Gastrocnemius medialis (tissue), 4 donors: Measurements from ENCODE around the gene UGGT2. TPM values are rescaled to one million over a fixed set of nuclear protein-coding genes. Genes with fewer than 3 reads are reported as not detected.

Experiments
- ATAC-seq, 2 donors: fragments of 150-250 bp; one replicate each; pipeline ENCODE4 v1.9.1; 2016
- DNase-seq, 2 donors: peaks; one replicate each; pipeline ENCODE4 v3.0.0-alpha.2; 2019
- H3K27ac ChIP-seq, 4 donors: fragments of 200-600 bp; sonication (generic); 1 replicate in 1 of 4; 2 replicates in 3 of 4; pipeline ENCODE4 v1.5.1; 2016 to 2018; ENCODE audit warnings: mild to moderate bottlenecking in 2 of 4, moderate library complexity in 1 of 4
- H3K27me3 ChIP-seq, 3 donors: fragments of 200-600 bp; sonication (generic) in 2 of 3; 1 replicate in 1 of 3; 2 replicates in 2 of 3; pipeline versions ENCODE4 v1.5.1 to v1.6.0; 2016 to 2019; ENCODE audit warnings: mild to moderate bottlenecking in 1 of 3, moderate library complexity in 1 of 3
- H3K36me3 ChIP-seq, 2 donors: fragments of 200-600 bp; sonication (generic) in 1 of 2; one replicate each; pipeline ENCODE4 v1.5.1; 2017 to 2018
- H3K4me1 ChIP-seq, 2 donors: fragments of 200-600 bp; sonication (generic) in 1 of 2; one replicate each; pipeline ENCODE4 v1.5.1; 2016 to 2017; ENCODE audit warnings: mild to moderate bottlenecking in 2 of 2
- H3K4me3 ChIP-seq, 4 donors: fragments of 200-600 bp; sonication (generic) in 3 of 4; 1 replicate in 1 of 4; 2 replicates in 3 of 4; pipeline ENCODE4 v1.5.1; 2016 to 2019; ENCODE audit warnings: mild to moderate bottlenecking in 2 of 4
- H3K9me3 ChIP-seq, 3 donors: fragments of 200-600 bp; sonication (generic) in 2 of 3; 1 replicate in 1 of 3; 2 replicates in 2 of 3; pipeline ENCODE4 v1.5.1; 2016 to 2019
- POLR2A ChIP-seq, 2 donors: fragments of 450-650 bp; IDR thresholded peaks; one replicate each; pipeline ENCODE4 v1.6.1; 2017; ENCODE audit warnings: antibody characterized with exemption in 2 of 2, mild to moderate bottlenecking in 2 of 2, moderate library complexity in 2 of 2
- in situ Hi-C, 4 donors: fragments of 200-750 bp; cut with MboI; loops; one replicate each; pipeline versions ENCODE4 v1.15.0 to v1.8.0; 2017; ENCODE audit warnings: low sequenced_read_pairs in 4 of 4
- intact Hi-C: fragments of 100-400 bp; cut with DNase I; formaldehyde crosslinking; loops from one replicate; pipeline ENCODE4 v1.15.1; 2023; ENCODE audit warnings: low total_unique reads
- total RNA-seq, 4 donors: library from RNA; depleted of rRNA; stranded (reverse); fragments of >200 nt; gene quantifications; one replicate each; pipeline versions ENCODE4 v1.1.0 to v1.2.3, GENCODE V29; 2016
- TF ChIP-seq, protein P1 (sequence below), 5 experiments: fragments of 450-650 bp in 3 of 5; fragments of 200-600 bp in 2 of 5; sonication (generic) in 2 of 5; IDR thresholded peaks in 4 of 5; conservative IDR thresholded peaks in 1 of 5; 1 replicate in 4 of 5; 2 replicates in 1 of 5; pipeline ENCODE4 v1.5.1; 2016 to 2019; ENCODE audit warnings: antibody characterized with exemption in 5 of 5, mild to moderate bottlenecking in 3 of 5, moderate library complexity in 3 of 5

The UGGT2 gene
- total RNA-seq, 4 donors from 2014 or later = 4.0 to 10.6 (median 6.8) TPM

DNA sequence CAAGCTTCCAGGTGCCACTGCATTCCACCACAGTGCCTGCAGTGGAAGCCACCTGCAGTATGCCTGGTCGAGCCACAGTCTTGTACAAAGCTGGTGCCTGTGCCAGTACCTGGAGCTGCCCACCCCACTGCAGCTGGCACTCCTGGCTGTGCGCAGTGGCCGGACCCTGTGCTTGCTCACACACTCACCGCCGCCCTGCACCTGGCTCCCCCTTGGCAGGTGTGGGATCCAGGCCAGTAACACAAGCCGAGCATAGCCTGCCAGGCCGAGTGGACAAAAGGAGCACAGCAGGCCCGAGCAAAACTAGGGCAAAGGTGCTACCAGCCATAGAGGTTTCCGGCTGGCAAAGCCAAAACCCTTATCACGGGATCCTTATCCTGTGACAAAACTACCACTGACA is 18.5 kb downstream of the UGGT2 start:
- no peak for TF ChIP-seq POLR2A (IDR thresholded peaks at IDR 0.05)
- TF ChIP-seq, protein P1, sequence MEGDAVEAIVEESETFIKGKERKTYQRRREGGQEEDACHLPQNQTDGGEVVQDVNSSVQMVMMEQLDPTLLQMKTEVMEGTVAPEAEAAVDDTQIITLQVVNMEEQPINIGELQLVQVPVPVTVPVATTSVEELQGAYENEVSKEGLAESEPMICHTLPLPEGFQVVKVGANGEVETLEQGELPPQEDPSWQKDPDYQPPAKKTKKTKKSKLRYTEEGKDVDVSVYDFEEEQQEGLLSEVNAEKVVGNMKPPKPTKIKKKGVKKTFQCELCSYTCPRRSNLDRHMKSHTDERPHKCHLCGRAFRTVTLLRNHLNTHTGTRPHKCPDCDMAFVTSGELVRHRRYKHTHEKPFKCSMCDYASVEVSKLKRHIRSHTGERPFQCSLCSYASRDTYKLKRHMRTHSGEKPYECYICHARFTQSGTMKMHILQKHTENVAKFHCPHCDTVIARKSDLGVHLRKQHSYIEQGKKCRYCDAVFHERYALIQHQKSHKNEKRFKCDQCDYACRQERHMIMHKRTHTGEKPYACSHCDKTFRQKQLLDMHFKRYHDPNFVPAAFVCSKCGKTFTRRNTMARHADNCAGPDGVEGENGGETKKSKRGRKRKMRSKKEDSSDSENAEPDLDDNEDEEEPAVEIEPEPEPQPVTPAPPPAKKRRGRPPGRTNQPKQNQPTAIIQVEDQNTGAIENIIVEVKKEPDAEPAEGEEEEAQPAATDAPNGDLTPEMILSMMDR (IDR thresholded peaks at IDR 0.05 in 4 of 5, conservative IDR thresholded peaks at IDR 0.05 in 1 of 5) = no peak
- ATAC-seq (no peak), DNase-seq (no peak)
- no peaks in the 10 kb centered on the region for H3K4me1 ChIP-seq
- no peak overlapping the region for H3K4me3 ChIP-seq
- in situ Hi-C loops = no loop called here
- H3K27ac ChIP-seq = no peak overlapping the region
- H3K36me3 ChIP-seq = no peaks in the 10 kb centered on the region
- no peaks in the 10 kb centered on the region for H3K9me3 ChIP-seq
- intact Hi-C loops = no loop called here
- H3K27me3 ChIP-seq = no peaks in the 10 kb centered on the region

DNA sequence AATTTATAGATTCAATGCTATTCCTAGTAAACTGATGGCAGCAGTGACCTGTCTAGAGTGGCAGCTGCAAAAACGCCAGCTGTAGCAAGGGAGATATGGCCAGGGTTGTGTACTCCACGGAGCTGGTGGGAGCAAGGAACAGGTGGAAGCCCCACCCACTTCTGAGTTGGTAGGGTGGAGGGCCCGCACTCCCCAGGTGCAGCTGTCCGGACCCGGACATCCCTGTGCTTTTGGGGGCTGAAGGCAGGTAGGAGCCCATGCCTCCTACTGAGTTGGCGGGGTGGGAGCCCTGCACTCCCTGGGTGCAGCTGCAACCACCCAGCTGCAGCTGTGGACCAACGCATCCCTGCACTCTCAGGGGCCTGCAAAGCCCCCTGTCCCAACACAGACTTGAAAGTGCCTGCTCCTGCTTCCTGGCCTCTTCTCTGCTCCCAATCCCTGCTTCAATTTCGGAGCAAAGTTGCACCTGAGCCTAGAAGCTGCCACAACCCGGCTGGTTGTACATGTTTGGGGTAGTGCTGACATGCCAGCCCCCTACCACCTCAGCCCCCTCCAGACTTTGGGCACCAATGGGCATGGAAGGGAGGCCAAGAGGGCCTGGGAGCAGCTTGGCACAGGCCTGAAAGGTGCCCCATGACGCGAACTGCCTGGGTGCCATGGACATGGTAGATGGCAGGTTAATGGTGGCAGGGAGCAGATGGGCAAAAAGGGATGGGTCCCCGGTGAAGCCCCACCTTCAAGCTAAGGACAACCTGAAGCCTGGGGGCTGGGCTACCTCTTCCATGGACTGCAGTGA is 19.8 kb downstream of the UGGT2 start:
- Histone ChIP-seq H3K9me3 (no peaks in the 10 kb centered on the region), H3K4me3 (no peak overlapping the region), H3K4me1 (no peaks in the 10 kb centered on the region), H3K27me3 (no peaks in the 10 kb centered on the region), H3K27ac (no peak overlapping the region), H3K36me3 (no peaks in the 10 kb centered on the region)
- no peak for TF ChIP-seq POLR2A (IDR thresholded peaks at IDR 0.05)
- TF ChIP-seq, protein P1 (IDR thresholded peaks at IDR 0.05 in 4 of 5, conservative IDR thresholded peaks at IDR 0.05 in 1 of 5) = no peak
- in situ Hi-C loops (no loop called here), intact Hi-C loops (no loop called here)
- no peak for DNase-seq
- ATAC-seq = no peak

DNA sequence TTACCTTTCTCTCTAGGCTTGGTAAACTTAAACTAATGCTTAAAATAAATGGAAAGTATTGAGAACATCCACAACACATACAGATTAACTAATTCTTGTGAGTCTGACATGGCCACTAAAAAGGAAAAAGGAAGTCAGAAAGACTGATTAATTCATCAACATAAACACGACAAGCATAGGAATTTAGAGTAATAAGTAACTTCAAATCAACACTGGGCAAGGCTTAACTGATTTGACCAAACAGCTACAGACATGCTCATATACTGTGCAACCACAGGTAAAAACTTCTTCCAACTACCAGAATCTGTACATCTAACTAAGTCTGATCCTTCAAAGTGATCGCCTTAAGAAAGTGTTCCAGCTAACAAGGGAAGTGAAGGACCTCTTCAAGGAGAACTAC is 20.5 kb downstream of the UGGT2 start:
- ATAC-seq (no peak), DNase-seq (no peak)
- Histone ChIP-seq H3K4me1 (no peaks in the 10 kb centered on the region), H3K36me3 (no peaks in the 10 kb centered on the region), H3K4me3 (no peak overlapping the region), H3K27me3 (no peaks in the 10 kb centered on the region), H3K27ac (no peak overlapping the region), H3K9me3 (no peaks in the 10 kb centered on the region)
- TF ChIP-seq POLR2A (IDR thresholded peaks at IDR 0.05) = no peak
- TF ChIP-seq, protein P1 (IDR thresholded peaks at IDR 0.05 in 4 of 5, conservative IDR thresholded peaks at IDR 0.05 in 1 of 5) = no peak
- intact Hi-C loops (no loop called here), in situ Hi-C loops (no loop called here)

DNA sequence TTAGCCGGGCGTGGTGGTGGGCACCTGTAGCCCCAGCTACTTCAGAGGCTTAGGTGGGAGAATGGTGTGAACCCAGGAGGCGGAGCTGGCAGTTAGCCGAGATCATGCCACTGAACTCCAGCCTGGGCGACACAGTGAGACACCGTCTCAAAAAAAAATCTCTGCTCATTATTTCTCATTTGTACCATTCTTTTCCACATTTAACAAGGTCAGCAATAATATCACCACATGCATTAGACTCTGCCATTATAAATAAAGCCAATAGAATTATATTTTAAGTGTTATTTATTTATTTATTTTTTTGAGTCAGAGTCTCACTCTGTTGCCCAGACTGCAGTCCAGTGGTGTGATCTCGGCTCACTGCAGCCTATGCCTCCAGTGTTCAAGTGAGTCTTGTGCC is 24.2 kb downstream of the UGGT2 start:
- H3K4me3 ChIP-seq = no peak overlapping the region
- H3K4me1 ChIP-seq = no peaks in the 10 kb centered on the region
- intact Hi-C loops = no loop called here
- in situ Hi-C loops = no loop called here
- no peaks in the 10 kb centered on the region for H3K27me3 ChIP-seq
- H3K36me3 ChIP-seq = no peaks in the 10 kb centered on the region
- no peaks in the 10 kb centered on the region for H3K9me3 ChIP-seq
- TF ChIP-seq, protein P1 (IDR thresholded peaks at IDR 0.05 in 4 of 5, conservative IDR thresholded peaks at IDR 0.05 in 1 of 5) = no peak
- TF ChIP-seq POLR2A (IDR thresholded peaks at IDR 0.05) = no peak
- ATAC-seq (no peak), DNase-seq (no peak)
- H3K27ac ChIP-seq = no peak overlapping the region

DNA sequence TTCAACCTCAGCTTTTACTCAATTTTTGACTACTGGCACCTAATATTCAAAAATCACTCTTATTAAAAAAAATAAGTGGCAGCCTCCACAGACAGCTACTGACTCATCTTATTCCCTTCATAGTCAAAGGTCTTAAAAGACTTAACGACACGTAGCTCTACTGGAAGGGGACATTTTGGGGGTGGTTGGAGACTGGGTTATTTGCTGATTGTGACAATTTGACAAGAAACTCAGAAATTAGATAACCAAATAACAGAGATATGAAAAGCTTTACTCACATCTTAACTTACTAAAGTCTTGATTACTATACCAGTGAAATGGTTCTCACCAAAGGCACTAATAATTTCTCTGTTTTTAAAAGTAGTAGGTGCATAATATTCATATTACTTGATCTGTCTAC is 25.7 kb downstream of the UGGT2 start:
- in situ Hi-C loops = no loop called here
- H3K4me1 ChIP-seq = no peaks in the 10 kb centered on the region
- no peaks in the 10 kb centered on the region for H3K36me3 ChIP-seq
- no peak for ATAC-seq
- TF ChIP-seq, protein P1 (IDR thresholded peaks at IDR 0.05 in 4 of 5, conservative IDR thresholded peaks at IDR 0.05 in 1 of 5) = no peak
- no peak for TF ChIP-seq POLR2A (IDR thresholded peaks at IDR 0.05)
- H3K27ac ChIP-seq = no peak overlapping the region
- no peaks in the 10 kb centered on the region for H3K27me3 ChIP-seq
- DNase-seq = no peak
- no peak overlapping the region for H3K4me3 ChIP-seq
- H3K9me3 ChIP-seq = no peaks in the 10 kb centered on the region
- intact Hi-C loops = no loop called here
